HPDE6-E6E7 (cell line): ENCODE measurements around the gene DOCK10.
"Not testable (repeated sequence)": the region's sequence is repeated elsewhere in the genome, so short reads cannot be mapped to it uniquely, and the experiment has no call there.

Experiments
- DNase-seq: peaks from one replicate; pipeline ENCODE4 v3.0.0; 2011; ENCODE audit warnings: missing footprints; ENCODE audit errors: extremely low spot score

The DOCK10 gene

DNA sequence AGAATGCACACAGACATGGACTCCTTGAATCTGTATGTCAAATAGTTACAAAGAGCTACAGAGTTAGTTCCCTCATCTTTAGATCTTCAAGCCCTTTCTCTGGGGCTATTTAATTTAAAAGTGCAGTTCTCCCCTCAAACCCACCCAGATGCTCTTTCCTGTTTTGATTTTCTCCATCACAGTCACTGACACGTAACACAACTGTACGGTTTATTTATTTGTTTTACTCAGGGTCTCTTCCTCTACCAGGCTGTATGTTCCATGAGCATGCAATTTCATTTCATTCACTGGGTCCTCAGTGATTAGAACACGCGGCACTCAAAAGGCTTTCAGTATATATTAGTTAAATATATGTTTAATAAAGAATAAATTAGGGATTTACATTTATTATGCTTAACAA is 94.7 kb downstream of the DOCK10 start:
- no peak for DNase-seq

DNA sequence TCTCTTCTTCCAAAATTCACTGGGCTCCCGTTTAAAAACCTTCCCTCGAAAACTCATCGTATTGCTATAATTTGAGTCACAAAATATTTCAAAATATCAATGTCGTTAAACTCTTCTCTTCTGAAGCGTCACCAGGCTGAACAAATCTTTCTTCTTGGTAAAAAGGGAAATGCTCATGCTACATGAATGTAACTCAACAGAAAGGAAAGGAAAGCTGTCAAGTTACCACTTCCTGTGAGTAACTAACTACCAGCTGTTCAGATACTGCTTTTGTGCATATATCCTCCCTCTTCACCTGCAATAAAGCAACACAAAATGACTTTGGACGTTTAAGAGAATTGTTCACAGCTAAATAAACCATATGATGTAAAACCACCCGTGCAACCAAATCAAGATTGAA is 95.4 kb downstream of the DOCK10 start:
- no peak for DNase-seq

DNA sequence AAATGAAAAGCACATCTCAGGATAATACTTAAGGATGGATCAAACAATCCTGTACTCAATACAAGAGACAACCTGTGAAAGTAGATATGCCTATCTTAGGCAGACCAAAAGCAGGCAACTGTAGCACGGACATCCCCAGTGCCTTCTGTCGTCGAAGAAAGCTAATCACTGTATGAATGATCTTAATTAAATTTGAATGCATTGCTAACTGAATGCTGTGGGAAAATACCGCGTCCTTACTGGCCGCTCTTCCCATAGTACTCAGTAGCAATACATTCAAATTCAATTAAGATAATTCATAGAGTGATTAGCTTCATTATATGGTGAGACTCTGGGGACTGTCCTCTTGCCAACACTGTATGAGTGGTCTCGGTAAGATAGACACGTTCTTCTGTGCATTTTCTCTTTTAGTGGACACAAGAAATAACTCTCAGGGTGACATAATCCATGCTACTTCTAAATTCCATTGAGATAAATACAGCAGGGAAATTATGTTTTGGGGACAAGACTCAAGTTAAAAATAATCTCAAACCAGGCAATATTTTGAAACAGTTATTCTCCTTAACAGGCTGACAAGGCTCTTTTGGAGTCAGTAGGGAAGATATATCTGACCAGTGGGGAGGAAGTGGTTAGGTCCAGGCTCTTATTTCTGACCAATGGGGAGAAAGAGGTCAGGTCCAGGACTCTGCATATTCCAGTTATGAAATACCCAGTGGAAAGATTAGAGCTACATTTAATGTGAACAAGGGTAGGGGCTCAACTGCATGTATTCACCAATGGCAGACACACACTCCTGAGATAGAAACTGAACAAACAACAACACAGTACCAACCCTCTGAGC is 97.3 kb downstream of the DOCK10 start:
- DNase-seq = no peak

- DNase-seq = not testable (repeated sequence)
Observed at GRCh38 chr2:224943601-224944041, 98.6 kb downstream of the DOCK10 start.

- DNase-seq = no peak
Observed at GRCh38 chr2:224941960-224942359, 100.3 kb downstream of the DOCK10 start.

DNA sequence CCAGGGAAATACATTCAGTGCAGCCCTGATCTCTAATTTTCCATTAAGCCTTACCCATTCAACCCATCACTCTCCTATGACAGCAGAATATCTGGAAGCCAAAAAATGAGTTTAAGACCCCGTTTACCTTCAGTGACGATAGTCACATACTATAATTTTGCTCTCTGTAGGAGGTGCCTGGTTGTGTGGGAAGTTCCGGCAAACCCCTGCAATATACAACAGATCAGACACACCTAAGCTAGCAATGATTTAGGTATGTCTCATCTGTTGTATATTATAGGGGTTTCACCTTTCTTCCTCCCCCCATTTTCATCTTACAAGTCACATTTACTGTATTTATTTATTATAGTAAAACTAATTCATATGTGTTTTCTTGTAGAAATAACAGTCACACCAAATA is 101.7 kb downstream of the DOCK10 start:
- no peak for DNase-seq

- no peak for DNase-seq
Observed at GRCh38 chr2:224938651-224939182, 103.6 kb downstream of the DOCK10 start.

GRCh38 chr2:224937887-224938286 is 104.4 kb downstream of the DOCK10 start:
- no peak for DNase-seq

GRCh38 chr2:224934526-224935188 is 107.6 kb downstream of the DOCK10 start:
- DNase-seq = no peak

DNA sequence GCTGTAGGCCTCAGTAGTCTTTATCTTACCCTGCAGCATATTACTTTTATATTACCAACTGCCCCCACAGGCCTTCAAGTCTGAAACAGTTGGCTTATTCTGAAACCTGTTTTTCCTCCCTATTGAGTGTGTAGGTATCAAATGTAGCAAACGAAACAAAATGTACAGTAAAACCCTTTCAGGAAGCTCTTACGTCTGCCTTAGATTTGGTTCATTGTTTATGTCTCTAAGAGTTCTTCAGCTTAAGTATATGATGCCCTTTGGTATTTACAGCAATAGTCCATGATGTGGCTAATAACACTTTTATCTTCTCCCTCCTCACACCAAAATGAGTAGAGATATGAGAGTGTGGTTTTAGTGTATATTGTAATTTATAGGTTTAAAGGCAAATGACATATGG is 108.8 kb downstream of the DOCK10 start:
- no peak for DNase-seq

- no peak for DNase-seq
Observed at GRCh38 chr2:224932522-224932921, 109.7 kb downstream of the DOCK10 start.

- DNase-seq = no peak
Observed at GRCh38 chr2:224931956-224932355, 110.3 kb downstream of the DOCK10 start.

DNA sequence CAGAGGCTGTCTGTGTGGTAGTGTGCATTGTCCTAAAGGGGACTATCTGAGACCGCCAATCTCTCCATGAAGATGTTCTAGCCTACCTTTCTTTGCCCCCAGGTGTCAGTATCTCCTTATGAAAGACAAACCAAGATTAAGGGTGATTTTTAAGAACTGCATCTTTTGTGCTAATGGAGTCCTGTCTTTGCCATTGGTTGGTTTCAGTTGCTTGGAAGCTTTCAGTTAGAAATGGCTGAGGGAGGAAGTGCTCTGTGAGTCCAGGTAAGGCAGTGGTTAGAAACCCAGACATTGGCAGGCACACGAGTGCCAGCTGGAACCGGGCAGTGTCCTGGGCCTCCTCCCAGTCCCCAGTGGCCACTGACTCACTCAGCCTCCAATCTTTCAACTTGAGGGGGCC is 111.3 kb downstream of the DOCK10 start:
- no peak for DNase-seq

DNA sequence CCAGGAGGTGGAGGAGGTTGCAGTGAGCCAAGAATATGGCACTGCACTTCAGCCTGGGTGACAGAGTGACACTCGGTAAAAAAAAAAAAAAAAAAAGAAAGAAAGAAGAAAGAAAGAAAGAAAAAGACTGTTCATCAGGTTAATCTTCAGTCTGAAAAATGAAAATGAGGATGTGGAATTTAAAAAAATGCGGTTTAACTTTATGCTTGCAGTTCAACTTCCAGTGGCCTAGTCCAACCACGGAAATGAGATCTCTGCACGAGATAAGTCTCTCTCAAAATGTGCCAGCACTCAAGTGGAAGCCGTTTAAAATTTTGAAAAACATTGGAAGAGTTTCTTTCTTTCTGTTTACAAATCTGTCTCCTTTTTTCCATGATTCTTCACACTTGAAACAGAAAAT is 112.1 kb downstream of the DOCK10 start:
- no peak for DNase-seq

DNA sequence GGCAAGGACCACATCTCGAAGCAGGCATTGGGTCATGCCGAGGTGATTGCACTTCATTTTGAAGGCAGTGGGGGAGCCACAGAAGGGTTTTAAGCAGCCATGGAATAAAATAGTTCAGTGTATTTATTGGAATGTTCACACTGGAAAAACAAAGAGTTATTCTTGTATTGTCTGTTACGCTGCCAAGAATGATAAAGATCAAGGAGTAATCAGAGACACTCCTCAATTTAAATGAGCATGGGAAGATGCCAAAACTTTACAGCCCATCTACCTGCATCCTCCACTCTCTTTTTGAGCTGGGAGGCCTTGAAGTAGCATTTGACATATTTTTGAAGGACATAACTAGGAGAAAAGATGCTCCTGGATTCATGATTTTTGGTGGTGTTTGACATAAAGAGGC is 112.8 kb downstream of the DOCK10 start:
- DNase-seq = no peak

DNA sequence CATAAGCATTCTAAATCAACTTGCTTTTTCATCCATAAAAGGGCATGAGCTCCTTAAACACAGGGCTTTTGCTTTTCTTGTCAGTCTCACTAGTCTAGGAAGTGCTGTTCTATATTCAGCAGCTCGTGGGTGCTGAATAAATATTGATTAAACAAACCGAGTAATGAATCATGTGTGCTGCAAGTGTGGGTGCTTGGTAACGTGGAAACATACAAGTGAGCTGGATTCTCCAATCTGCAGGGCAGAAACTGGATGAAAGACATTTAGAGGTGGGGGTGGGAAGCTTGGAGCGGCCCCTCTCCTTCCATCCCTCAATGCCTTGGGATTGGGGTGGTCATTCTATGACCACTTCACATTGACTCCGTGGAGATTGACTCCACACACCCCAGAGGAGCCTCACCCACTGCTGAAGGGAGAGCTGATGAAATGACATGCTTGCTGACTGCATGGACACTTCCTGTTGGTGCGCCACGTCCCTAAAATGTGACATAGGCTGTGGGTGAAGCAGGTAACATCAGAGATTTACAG is 114.6 kb downstream of the DOCK10 start:
- DNase-seq = no peak

- DNase-seq = no peak
Observed at GRCh38 chr2:224927011-224927410, 115.3 kb downstream of the DOCK10 start.

GRCh38 chr2:224925810-224926100 is 116.5 kb downstream of the DOCK10 start:
- DNase-seq = no peak

DNA sequence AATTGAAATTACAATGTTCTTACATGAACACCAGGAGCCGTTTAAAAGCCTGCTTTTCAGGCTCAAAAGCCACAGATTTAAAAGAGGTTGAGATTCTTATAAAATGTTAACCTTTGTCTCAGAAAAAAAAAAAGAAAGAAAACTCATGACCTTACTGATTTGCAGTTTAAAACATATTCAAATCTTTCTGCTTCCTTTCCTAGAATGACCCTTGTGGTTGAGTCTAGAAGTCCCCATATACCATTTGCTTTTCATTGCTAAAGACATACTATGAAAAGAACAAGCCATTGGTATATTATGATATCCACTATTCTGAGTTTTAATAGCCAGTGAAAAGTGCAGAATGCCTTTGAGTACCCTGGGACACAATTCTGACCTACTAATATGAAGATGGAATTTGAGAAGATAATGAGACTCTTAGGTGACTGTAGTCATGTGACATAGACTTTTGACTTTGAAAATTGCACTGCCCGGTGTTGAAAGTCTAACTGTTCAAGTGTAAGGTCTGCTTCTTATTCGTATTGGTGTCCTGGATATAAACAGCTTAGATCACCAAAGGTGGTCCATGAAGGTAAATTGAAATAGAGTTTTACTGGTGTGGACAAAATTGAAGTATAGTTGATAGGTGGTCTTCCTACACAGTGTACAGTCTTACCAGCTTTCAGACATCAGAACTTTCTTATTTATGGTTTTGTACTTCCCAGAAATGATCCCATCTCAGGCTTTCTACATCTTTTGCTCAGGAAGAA is 117.0 kb downstream of the DOCK10 start:
- DNase-seq = no peak

DNA sequence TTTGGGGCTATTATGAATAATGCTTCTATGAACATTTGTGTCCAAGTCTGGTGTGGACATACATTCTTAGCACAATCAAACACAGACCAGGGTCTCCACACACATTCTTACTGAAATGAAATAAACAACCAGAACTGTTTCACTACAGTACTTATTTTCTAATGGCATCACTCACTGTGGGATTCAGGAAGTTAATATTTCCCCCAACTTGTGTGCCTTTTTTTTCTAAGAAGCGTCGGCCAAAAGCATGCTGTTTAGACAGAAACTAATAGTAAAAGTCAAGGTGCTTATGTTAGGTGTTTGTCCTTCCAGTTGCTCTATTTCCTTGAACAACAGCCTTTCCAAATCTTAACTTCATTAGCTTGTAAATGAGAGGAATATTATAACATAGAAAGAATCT is 117.6 kb downstream of the DOCK10 start:
- no peak for DNase-seq

GRCh38 chr2:224922142-224922727 is 120.0 kb downstream of the DOCK10 start:
- DNase-seq = no peak
